ENCODE results near the gene DYRK1A. TPM values are rescaled to one million over a fixed set of nuclear protein-coding genes. Genes with fewer than 3 reads are reported as not detected.

Gene DYRK1A
- total RNA-seq, 2 experiments from 2014 or later: 85.6 to 108 TPM

- ChIA-PET CTCF (no interaction called here), POLR2A (no interaction called here)
- Mint-ChIP-seq H3K4me3 (no peak overlapping the region), H3K36me3 (ENCODE audit: low read depth) (peaks cover 45% of the 10 kb centered on the region), H3K4me1 (peaks cover 41% of the 10 kb centered on the region), H3K9me3 (no peaks in the 10 kb centered on the region), H3K27ac (no peak overlapping the region), H3K27me3 (no peaks in the 10 kb centered on the region)
- DNase-seq: no peak
Measured at GRCh38 chr21:37432710-37433455, 66.3 kb downstream of the DYRK1A start.

DNA sequence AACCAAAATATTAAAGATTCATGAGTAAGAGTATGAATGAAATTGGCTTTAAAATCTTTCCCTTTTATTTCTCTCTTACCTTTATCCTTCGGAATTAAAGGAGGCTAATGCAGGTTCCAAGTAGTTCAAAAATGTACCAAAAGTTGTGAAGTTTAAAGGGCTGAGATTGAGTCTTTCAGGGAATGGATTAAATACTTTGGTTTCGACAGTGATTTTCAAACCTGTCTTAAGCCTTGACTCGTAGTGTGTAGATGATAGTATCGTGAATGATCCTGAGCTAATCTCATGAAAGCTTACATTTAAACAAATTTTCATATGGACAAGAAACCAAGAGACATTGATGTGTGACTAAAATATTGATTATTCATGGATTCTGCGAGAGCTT, 66.9 kb downstream of the DYRK1A start:
- H3K4me3 Mint-ChIP-seq: no peak overlapping the region
- H3K36me3 Mint-ChIP-seq (ENCODE audit: low read depth): peaks cover 43% of the 10 kb centered on the region
- ChIA-PET CTCF (interaction anchor here (2.0 kb wide), 1 partner anchor 166 kb away, joined by 6 read pairs; the partner anchor contains the start of gene VPS26C), POLR2A (no interaction called here)
- no peaks in the 10 kb centered on the region for H3K27me3 Mint-ChIP-seq
- no peak overlapping the region for H3K27ac Mint-ChIP-seq
- peaks cover 39% of the 10 kb centered on the region for H3K4me1 Mint-ChIP-seq
- no peaks in the 10 kb centered on the region for H3K9me3 Mint-ChIP-seq
- no peak for DNase-seq

DNA sequence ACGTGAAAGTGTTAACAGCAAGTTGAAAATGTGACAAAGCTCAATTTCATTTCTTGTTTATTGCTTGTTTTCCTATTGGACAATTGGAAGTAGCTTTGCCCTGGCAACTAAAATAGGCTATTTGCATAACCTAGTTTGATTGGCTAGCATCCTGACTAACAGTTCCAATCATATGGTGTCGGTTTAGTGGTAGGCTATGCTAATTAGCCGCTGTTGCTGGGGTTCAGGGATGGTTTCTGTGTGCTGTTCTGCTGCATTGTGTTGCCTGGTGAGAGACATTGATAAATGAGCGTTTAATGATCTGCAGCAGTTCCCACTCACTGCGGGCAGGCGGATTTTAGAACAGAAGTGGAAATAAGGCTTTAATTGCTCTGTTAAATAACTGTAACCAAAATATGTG, 68.5 kb downstream of the DYRK1A start:
- ChIA-PET CTCF (interaction anchor here (1.8 to 2.0 kb wide), 2 partner anchors 10 to 167 kb away, joined by 4 to 6 read pairs; partner anchors contain the start of gene VPS26C), POLR2A (no interaction called here)
- DNase-seq: peak; percentile 66
- Mint-ChIP-seq H3K36me3 (ENCODE audit: low read depth) (peaks cover 40% of the 10 kb centered on the region), H3K4me1 (peaks cover 37% of the 10 kb centered on the region), H3K4me3 (no peak overlapping the region), H3K27ac (no peak overlapping the region), H3K27me3 (no peaks in the 10 kb centered on the region), H3K9me3 (no peaks in the 10 kb centered on the region)

- Mint-ChIP-seq H3K9me3 (no peaks in the 10 kb centered on the region), H3K4me1 (peaks cover 32% of the 10 kb centered on the region), H3K4me3 (no peak overlapping the region), H3K27me3 (no peaks in the 10 kb centered on the region), H3K36me3 (ENCODE audit: low read depth) (peaks cover 34% of the 10 kb centered on the region), H3K27ac (no peak overlapping the region)
- ChIA-PET CTCF (interaction anchor here (1.8 kb wide), 1 partner anchor 10 kb away, joined by 4 read pairs; no protein-coding TSS in a partner anchor), POLR2A (no interaction called here)
- no peak for DNase-seq
Measured at GRCh38 chr21:37435711-37436110, 69.1 kb downstream of the DYRK1A start.

DNA sequence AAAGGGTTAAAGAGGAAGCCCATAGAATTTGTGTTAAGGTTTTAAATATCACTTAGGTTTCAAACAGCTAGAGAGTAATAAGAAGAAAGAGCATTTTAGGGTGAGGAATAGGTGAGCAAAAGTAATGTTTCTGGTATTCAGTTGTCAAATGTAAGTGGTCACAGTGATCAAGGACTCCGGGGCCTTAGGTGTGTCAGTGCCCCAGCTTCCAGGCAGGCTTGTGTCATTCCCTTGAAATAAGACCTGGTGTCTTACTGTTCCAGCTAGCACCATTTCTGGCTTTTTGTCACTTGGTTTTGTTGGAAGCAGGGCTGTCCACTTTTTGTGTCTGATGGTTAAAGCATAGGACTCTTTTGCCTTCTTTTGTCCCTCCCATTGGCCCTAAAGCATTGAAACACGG, 69.6 kb downstream of the DYRK1A start:
- H3K27ac Mint-ChIP-seq: no peak overlapping the region
- H3K27me3 Mint-ChIP-seq: no peaks in the 10 kb centered on the region
- H3K9me3 Mint-ChIP-seq: no peaks in the 10 kb centered on the region
- H3K36me3 Mint-ChIP-seq (ENCODE audit: low read depth): peaks cover 31% of the 10 kb centered on the region
- POLR2A ChIA-PET: no interaction called here
- DNase-seq: no peak
- CTCF ChIA-PET: no interaction called here
- H3K4me1 Mint-ChIP-seq: peaks cover 31% of the 10 kb centered on the region
- H3K4me3 Mint-ChIP-seq: no peak overlapping the region

DNA sequence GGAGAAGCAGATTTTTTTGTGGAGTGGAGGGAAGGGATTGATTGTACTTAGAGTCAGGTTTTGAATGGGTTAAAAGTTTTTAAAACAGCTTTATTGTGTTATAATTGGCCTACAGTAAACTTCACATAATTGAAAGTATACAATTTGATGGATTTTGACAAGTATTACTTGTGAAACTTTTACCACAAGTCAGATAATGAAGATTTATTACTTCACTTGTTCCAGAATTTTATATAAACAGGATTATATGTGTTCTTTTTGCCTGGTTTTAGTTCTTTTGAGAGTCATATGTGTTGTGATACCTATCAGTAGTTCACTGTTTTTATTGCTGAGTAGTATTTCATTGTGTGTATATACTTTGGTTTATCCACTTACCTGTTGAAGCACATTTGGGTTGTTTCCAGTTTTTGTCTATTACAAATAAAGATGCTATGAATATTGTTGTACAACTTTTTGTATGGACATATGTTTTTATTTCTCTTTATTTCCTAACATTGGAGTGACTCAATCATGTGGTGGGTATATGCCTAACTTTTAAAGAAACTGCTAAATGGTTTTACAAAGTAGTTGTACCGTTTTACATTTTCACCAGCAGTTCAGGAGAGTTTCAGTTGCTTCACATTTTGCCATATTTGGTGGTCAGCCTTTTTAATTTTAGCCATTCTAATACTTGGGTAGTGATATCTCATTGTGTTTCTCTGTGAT, 71.0 kb downstream of the DYRK1A start:
- DNase-seq: no peak
- Mint-ChIP-seq H3K27me3 (no peaks in the 10 kb centered on the region), H3K27ac (no peak overlapping the region), H3K4me3 (no peak overlapping the region), H3K36me3 (ENCODE audit: low read depth) (peaks cover 28% of the 10 kb centered on the region), H3K9me3 (no peaks in the 10 kb centered on the region), H3K4me1 (peaks cover 32% of the 10 kb centered on the region)
- POLR2A ChIA-PET: no interaction called here
- CTCF ChIA-PET: no interaction called here

- H3K4me3 Mint-ChIP-seq: no peak overlapping the region
- POLR2A ChIA-PET: no interaction called here
- CTCF ChIA-PET: no interaction called here
- H3K4me1 Mint-ChIP-seq: peaks cover 50% of the 10 kb centered on the region
- no peaks in the 10 kb centered on the region for H3K9me3 Mint-ChIP-seq
- no peak for DNase-seq
- no peaks in the 10 kb centered on the region for H3K27me3 Mint-ChIP-seq
- no peak overlapping the region for H3K27ac Mint-ChIP-seq
- peaks cover 21% of the 10 kb centered on the region for H3K36me3 Mint-ChIP-seq (ENCODE audit: low read depth)
Measured at GRCh38 chr21:37443683-37444082, 77.1 kb downstream of the DYRK1A start.

GRCh38 chr21:37445228-37445627, 78.7 kb downstream of the DYRK1A start:
- Mint-ChIP-seq H3K4me3 (no peak overlapping the region), H3K27me3 (no peaks in the 10 kb centered on the region), H3K36me3 (ENCODE audit: low read depth) (peaks cover 22% of the 10 kb centered on the region), H3K27ac (no peak overlapping the region), H3K4me1 (peaks cover 52% of the 10 kb centered on the region), H3K9me3 (no peaks in the 10 kb centered on the region)
- POLR2A ChIA-PET: no interaction called here
- no peak for DNase-seq
- CTCF ChIA-PET: no interaction called here

DNA sequence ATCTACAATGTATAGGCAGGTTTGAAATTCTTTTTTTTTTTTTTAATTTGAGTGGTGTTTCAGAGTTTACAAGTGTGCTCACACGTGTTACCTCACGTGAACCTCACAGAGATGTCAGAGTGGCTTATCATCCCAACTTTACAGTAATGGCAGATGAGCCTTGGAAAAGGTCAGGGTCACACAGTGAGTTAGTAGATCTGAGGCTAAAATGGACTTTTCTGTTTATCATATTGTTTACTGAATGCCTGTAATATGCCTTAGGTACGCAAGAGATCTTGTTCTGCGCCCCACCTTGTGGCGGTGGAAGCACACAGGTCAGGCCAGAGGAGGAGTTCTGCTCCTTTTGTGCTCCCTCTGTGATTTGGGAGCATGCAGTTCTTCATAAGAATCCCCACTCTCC, 80.0 kb downstream of the DYRK1A start:
- DNase-seq: no peak
- H3K27me3 Mint-ChIP-seq: no peaks in the 10 kb centered on the region
- H3K9me3 Mint-ChIP-seq: no peaks in the 10 kb centered on the region
- POLR2A ChIA-PET: no interaction called here
- CTCF ChIA-PET: interaction anchor here (0.6 kb wide), 1 partner anchor 58 kb away, joined by 3 read pairs; no protein-coding TSS in a partner anchor
- peaks cover 25% of the 10 kb centered on the region for H3K36me3 Mint-ChIP-seq (ENCODE audit: low read depth)
- H3K27ac Mint-ChIP-seq: no peak overlapping the region
- peaks cover 47% of the 10 kb centered on the region for H3K4me1 Mint-ChIP-seq
- no peak overlapping the region for H3K4me3 Mint-ChIP-seq

GRCh38 chr21:37447288-37447936, 80.8 kb downstream of the DYRK1A start:
- Mint-ChIP-seq H3K9me3 (no peaks in the 10 kb centered on the region), H3K27ac (no peak overlapping the region), H3K4me1 (peaks cover 48% of the 10 kb centered on the region), H3K4me3 (no peak overlapping the region), H3K27me3 (no peaks in the 10 kb centered on the region), H3K36me3 (ENCODE audit: low read depth) (peaks cover 24% of the 10 kb centered on the region)
- POLR2A ChIA-PET: interaction anchor here (1.0 kb wide), 1 partner anchor 116 kb away, joined by 3 read pairs; no protein-coding TSS in a partner anchor
- DNase-seq: no peak
- CTCF ChIA-PET: no interaction called here

DNA sequence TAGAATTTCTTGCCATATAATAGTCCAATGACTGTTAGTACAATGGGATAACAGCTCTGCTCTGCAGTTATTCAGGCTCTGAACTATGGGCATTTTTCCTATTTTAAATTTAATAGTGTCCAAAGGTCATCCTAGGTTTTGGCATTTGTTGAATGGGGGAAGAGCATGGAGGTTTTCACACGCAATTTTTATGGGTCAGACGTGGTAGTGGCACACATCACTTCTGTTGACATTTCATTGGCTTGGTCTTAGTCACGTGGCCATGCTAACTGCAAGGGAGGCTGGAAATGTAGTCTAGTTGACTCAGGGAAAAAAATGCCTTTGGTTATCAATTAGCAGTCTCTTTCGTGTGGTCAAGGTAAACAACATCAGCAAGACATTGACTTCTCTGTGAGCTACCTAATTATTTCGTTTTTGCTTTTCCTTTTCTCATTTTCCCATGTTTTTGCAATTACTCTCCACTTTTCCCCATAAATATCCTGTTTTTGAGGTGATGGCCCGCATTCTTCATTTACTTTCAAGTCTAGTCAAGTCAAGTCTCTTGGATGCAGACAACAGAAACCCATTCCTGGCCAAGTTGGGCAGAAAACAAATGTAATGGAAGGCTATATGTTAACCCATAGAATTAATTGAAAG, 82.8 kb downstream of the DYRK1A start:
- Mint-ChIP-seq H3K4me3 (no peak overlapping the region), H3K27ac (no peak overlapping the region), H3K9me3 (no peaks in the 10 kb centered on the region), H3K27me3 (no peaks in the 10 kb centered on the region), H3K4me1 (peaks cover 48% of the 10 kb centered on the region), H3K36me3 (ENCODE audit: low read depth) (peaks cover 19% of the 10 kb centered on the region)
- POLR2A ChIA-PET: no interaction called here
- CTCF ChIA-PET: no interaction called here
- DNase-seq: no peak

DNA sequence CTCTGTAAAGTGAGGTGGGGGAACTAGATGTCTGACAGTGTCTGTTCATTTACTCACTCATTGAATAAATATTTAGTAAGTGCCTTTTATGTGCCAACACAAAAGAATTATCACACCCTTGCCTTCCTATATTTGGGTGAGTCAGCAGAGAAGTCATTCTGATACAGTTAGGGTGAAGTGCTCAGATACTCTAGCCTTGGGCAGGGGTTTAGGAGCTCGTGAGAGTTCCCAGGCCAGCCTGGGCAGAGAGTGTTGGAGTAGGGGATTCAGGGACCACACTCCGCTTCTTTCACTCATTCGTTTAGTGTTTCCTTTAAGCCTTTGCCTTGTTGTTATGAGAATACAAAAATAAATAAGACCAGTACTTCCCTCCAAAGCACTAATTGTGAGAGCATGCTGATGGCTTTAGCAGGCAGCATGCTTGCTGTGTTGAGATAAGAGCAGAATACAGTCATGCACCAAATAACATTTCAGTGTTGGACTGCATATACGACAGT, 83.9 kb downstream of the DYRK1A start:
- H3K36me3 Mint-ChIP-seq (ENCODE audit: low read depth): peaks cover 21% of the 10 kb centered on the region
- no peak for DNase-seq
- no peak overlapping the region for H3K4me3 Mint-ChIP-seq
- H3K27ac Mint-ChIP-seq: no peak overlapping the region
- peaks cover 47% of the 10 kb centered on the region for H3K4me1 Mint-ChIP-seq
- no peaks in the 10 kb centered on the region for H3K27me3 Mint-ChIP-seq
- CTCF ChIA-PET: interaction anchor here (0.7 to 1.0 kb wide), 2 partner anchors 14 to 62 kb away, joined by 3 to 4 read pairs; no protein-coding TSS in a partner anchor
- POLR2A ChIA-PET: no interaction called here
- no peaks in the 10 kb centered on the region for H3K9me3 Mint-ChIP-seq

Data from activated CD4-positive, alpha-beta T cell treated with anti-CD3 and anti-CD28 coated beads, Interleukin-2, amount 10 ng/mL, durations not matched to agents 7 days and 5 days (primary cell).